Panc1 (cell line): Measurements from ENCODE around the gene B4GALNT1.
"Not testable (repeated sequence)": the region's sequence is repeated elsewhere in the genome, so short reads cannot be mapped to it uniquely, and the experiment has no call there.

ENCODE experiments used
- CTCF ChIP-seq: fragments of 450-650 bp; IDR thresholded peaks from 2 replicates; pipeline ENCODE4 v1.5.1; 2017; ENCODE audit warnings: mild to moderate bottlenecking
- POLR2AphosphoS5 ChIP-seq: IDR thresholded peaks from 2 replicates; pipeline ENCODE4 v1.6.1; 2012; ENCODE audit warnings: mild to moderate bottlenecking, low read depth, low read length, moderate library complexity

GRCh38 chr12:57636731-57637130, 3.7 kb upstream of the B4GALNT1 start:
- TF ChIP-seq CTCF, POLR2AphosphoS5: not testable (repeated sequence)
